GM12878 (cell line): ENCODE measurements around the gene PLCG1. TPM values are rescaled to one million over a fixed set of nuclear protein-coding genes. Genes with fewer than 3 reads are reported as not detected.

ENCODE experiments used
- ATAC-seq: fragments of 200-7000 bp; cut with Tn5 transposase; 3 replicates; pipeline ENCODE4 v1.9.1; 2020; ENCODE audit warnings: mild to moderate bottlenecking, moderate library complexity
- BruUV-seq: library from RNA; stranded (reverse); fragments of 400-500 nt; replicated peaks from 2 replicates; lab custom pipeline; 2021; lab: Mats Ljungman, UMichigan
- CTCF ChIA-PET: fragments of 300-600 bp; sonication (Branson Sonifier 250); formaldehyde crosslinking; extraction: SDS; loops from one replicate; lab custom pipeline; 2021; ENCODE audit warnings: inconsistent platforms; lab: Yijun Ruan, JAX
- POLR2A ChIA-PET: fragments of 350-600 bp; formaldehyde crosslinking; extraction: SDS; loops from one replicate; lab custom pipeline; 2021; ENCODE audit warnings: inconsistent platforms; lab: Charles Lee
- RAD21 ChIA-PET: fragments of 300-600 bp; sonication (Branson Sonifier 250); formaldehyde crosslinking; loops from one replicate; lab custom pipeline; 2023; ENCODE audit warnings: antibody characterized with exemption; ENCODE audit not compliant: unreplicated experiment; lab: Charles Lee
- SMC1A ChIA-PET: fragments of 300-600 bp; sonication (Branson Sonifier 250); formaldehyde crosslinking; loops from one replicate; lab custom pipeline; 2023; ENCODE audit not compliant: unreplicated experiment, uncharacterized antibody; lab: Charles Lee
- DNase-seq: peaks from one replicate; pipeline ENCODE4 v3.0.0-alpha.2; 2011; ENCODE audit warnings: low read depth, low spot score
- FAIRE-seq: peaks from 3 replicates; lab custom pipeline; 2011; peaks lifted over from hg19 to GRCh38; lab: Jason Lieb, UNC
- H2AFZ ChIP-seq: 2 replicates; pipeline ENCODE4 v1.6.0; 2011; ENCODE audit warnings: low read depth, low read length, control low read depth; ENCODE audit not compliant: control insufficient read depth
- H3K27ac ChIP-seq: 2 replicates; pipeline ENCODE4 v1.5.1; 2011; ENCODE audit warnings: control low read depth; ENCODE audit not compliant: control insufficient read depth, insufficient read depth
- H3K27me3 ChIP-seq, 2 experiments: replicated peaks in 1 of 2; 2 replicates each; pipeline versions ENCODE4 v1.6.0 to v1.6.1; 2011; ENCODE audit warnings: low read length in 1 of 2; ENCODE audit not compliant: control insufficient read depth in 2 of 2, insufficient read depth in 2 of 2
- H3K36me3 ChIP-seq, 2 experiments: 2 replicates each; pipeline ENCODE4 v1.5.1; 2011; ENCODE audit warnings: low read length in 1 of 2; ENCODE audit not compliant: control insufficient read depth in 2 of 2, insufficient read depth in 2 of 2
- H3K4me1 ChIP-seq: 2 replicates; pipeline ENCODE4 v1.6.1; 2011; ENCODE audit warnings: mild to moderate bottlenecking, low read length, moderate library complexity, mixed read lengths; ENCODE audit not compliant: control insufficient read depth, insufficient read depth
- H3K4me2 ChIP-seq: 2 replicates; pipeline ENCODE4 v1.6.0; 2011; ENCODE audit warnings: control low read depth; ENCODE audit not compliant: control insufficient read depth, insufficient read depth
- H3K4me3 ChIP-seq: fragments of 200-600 bp; sonication (generic); 2 replicates; pipeline ENCODE4 v1.5.1; 2016
- H3K79me2 ChIP-seq: 2 replicates; pipeline ENCODE4 v1.6.0; 2011; ENCODE audit warnings: low read length; ENCODE audit not compliant: control insufficient read depth, insufficient read depth
- H3K9ac ChIP-seq: 2 replicates; pipeline ENCODE4 v1.8.0; 2011; ENCODE audit warnings: low read length, control low read depth, mixed read lengths; ENCODE audit not compliant: control insufficient read depth, insufficient read depth
- H3K9me3 ChIP-seq: replicated peaks from 3 replicates; pipeline ENCODE4 v1.5.1; 2011; ENCODE audit warnings: mild to moderate bottlenecking, low read length; ENCODE audit not compliant: control insufficient read depth, insufficient read depth
- H4K20me1 ChIP-seq: 2 replicates; pipeline ENCODE4 v1.6.0; 2011; ENCODE audit not compliant: control insufficient read depth, insufficient read depth
- ATF7 ChIP-seq: fragments of 450-650 bp; IDR thresholded peaks from 2 replicates; pipeline ENCODE4 v1.6.1; 2016; ENCODE audit warnings: low read depth, mild to moderate bottlenecking
- BHLHE40 ChIP-seq, 2 experiments: fragments of 450-650 bp in 1 of 2; IDR thresholded peaks; 2 replicates each; pipeline ENCODE4 v1.6.1; 2011 to 2017; ENCODE audit warnings: low read depth in 2 of 2, borderline replicate concordance in 1 of 2, improper control_type of control experiment in 1 of 2, low read length in 1 of 2, mild to moderate bottlenecking in 1 of 2
- WGBS: methylation state at CpG from one replicate; pipeline ENCODE4 v1.1.6; 2016; ENCODE audit warnings: low lambda C conversion rate; ENCODE audit not compliant: insufficient replicate concordance, insufficient coverage; ENCODE audit errors: missing lambda C conversion rate; 5-methylcytosine and 5-hydroxymethylcytosine counted together
- in situ Hi-C: fragments of 300-500 bp; cut with MboI; formaldehyde crosslinking; loops from 9 replicates; pipeline ENCODE4 v1.14.3; 2018; ENCODE audit warnings: mixed read lengths
- intact Hi-C: fragments of 100-400 bp; cut with micrococcal nuclease; formaldehyde crosslinking; loops from one replicate; pipeline ENCODE4 v1.14.2; 2022; ENCODE audit not compliant: unreplicated experiment
- polyA plus RNA-seq, 11 experiments: library from polyadenylated mRNA; depleted of rRNA in 4 of 11; unstranded in 6 of 11; stranded (reverse) in 5 of 11; fragments of >200 nt; fragmentation: Nextera tagmentation in 4 of 11; fragmentation: Illumina TruSeq in 1 of 11; extraction: Ambion mirVana in 4 of 11; extraction: Trizol in 1 of 11; gene quantifications; 1 replicate in 1 of 11; 2 replicates in 10 of 11; pipeline versions ENCODE4 v1.2.1 to v1.2.3, GENCODE V29; 2011 to 2016; ENCODE audit warnings: inconsistent platforms in 2 of 11, missing spikeins in 2 of 11, low read depth in 1 of 11
- total RNA-seq, 4 experiments: library from RNA; depleted of rRNA in 3 of 4; stranded (reverse); fragments of >200 nt in 3 of 4; fragmentation: Illumina TruSeq in 1 of 4; extraction: Trizol in 1 of 4; gene quantifications; 2 replicates each; pipeline versions ENCODE4 v1.2.1 to v1.2.3, GENCODE V29; 2013 to 2021
- TF ChIP-seq, protein P1 (sequence below): fragments of 450-650 bp; IDR thresholded peaks from 2 replicates; pipeline ENCODE4 v1.6.1; 2017; ENCODE audit warnings: mild to moderate bottlenecking, low read depth, inconsistent platforms; ENCODE audit not compliant: poor library complexity, severe bottlenecking
- TF ChIP-seq, protein P2 (sequence below): fragments of 450-650 bp; formaldehyde crosslinking; IDR thresholded peaks from 2 replicates; pipeline ENCODE4 v1.5.0; 2022; ENCODE audit warnings: mild to moderate bottlenecking, missing genetic modification characterization
- TF ChIP-seq, protein P3 (sequence below): fragments of 150-350 bp; IDR thresholded peaks from 2 replicates; pipeline ENCODE4 v1.6.1; 2016; ENCODE audit warnings: low read depth, low read length
- TF ChIP-seq, protein P4 (sequence below): IDR thresholded peaks from 2 replicates; pipeline ENCODE4 v1.6.1; 2012; ENCODE audit warnings: low read length, inconsistent platforms

PLCG1 gene
- total and polyA plus RNA-seq, 10 of the 15 experiments (the other 5 are each of a cell fraction or from before 2014, with no cell fraction given) = 2.6 to 114 (median 45.3) TPM

DNA sequence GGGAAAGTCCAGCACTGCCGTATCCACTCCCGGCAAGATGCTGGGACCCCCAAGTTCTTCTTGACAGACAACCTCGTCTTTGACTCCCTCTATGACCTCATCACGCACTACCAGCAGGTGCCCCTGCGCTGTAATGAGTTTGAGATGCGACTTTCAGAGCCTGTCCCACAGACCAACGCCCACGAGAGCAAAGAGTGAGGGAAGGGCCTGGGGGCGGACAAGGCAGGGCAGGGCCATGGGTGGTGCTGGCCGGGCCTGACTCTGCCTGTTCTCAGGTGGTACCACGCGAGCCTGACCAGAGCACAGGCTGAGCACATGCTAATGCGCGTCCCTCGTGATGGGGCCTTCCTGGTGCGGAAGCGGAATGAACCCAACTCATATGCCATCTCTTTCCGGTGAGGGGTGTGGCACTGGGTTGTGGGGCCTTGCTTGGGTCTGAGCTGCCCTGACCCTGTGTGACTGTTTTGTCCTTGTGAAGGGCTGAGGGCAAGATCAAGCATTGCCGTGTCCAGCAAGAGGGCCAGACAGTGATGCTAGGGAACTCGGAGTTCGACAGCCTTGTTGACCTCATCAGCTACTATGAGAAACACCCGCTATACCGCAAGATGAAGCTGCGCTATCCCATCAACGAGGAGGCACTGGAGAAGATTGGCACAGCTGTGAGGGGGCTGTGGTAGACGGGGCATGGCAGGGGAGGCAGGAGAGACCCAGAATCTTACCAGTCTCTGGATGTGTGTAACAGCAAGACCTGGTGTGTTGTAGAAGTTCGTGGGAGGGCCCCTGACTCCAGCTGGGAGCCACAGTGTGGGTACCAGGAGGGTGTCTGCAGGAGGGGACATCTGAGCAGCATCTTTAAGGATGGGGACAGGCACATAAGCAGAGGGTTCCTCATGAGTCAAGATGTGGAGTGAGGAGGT, 29.1 kb downstream of the PLCG1 start:
- Histone ChIP-seq H3K4me1 (peaks cover 15% of the 10 kb centered on the region), H4K20me1 (peaks cover 3% of the 10 kb centered on the region; the same call in 1 of the 2 replicates), H3K4me3 (no peak overlapping the region), H3K36me3 (peaks cover 40 to 70% of the 10 kb centered on the region in 2 experiments), H3K27ac (no peak overlapping the region), H3K9ac (no peak overlapping the region), H2AFZ (no peak overlapping the region), H3K4me2 (no peak overlapping the region), H3K79me2 (no peaks in the 10 kb centered on the region), H3K9me3 (no peaks in the 10 kb centered on the region), H3K27me3 (no peaks in the 10 kb centered on the region)
- in situ Hi-C loops = no loop called here
- SMC1A ChIA-PET = interaction anchor here (0.6 to 1.6 kb wide), 4 partner anchors 27 to 174 kb away, joined by 3 to 4 read pairs (median 3); partner anchors contain the start of gene LPIN3
- POLR2A ChIA-PET = interaction anchor here (1.1 kb wide), 1 partner anchor 66 kb away, joined by 3 read pairs; no protein-coding TSS in a partner anchor
- CTCF ChIA-PET = interaction anchor here (1.4 to 1.5 kb wide), 2 partner anchors 25 to 31 kb away, joined by 3 to 8 read pairs; no protein-coding TSS in a partner anchor
- BruUV-seq = TSS peak; percentile 50
- peak; percentile 27 for FAIRE-seq
- intact Hi-C loops = no loop called here
- no peak for DNase-seq
- 97% methylated on average over 27 of the region's 27 CpGs for WGBS
- RAD21 ChIA-PET = interaction anchor here (1.0 to 2.6 kb wide), 3 partner anchors 9 to 176 kb away, joined by 3 to 6 read pairs (median 5); no protein-coding TSS in a partner anchor
- TF ChIP-seq, protein P1, sequence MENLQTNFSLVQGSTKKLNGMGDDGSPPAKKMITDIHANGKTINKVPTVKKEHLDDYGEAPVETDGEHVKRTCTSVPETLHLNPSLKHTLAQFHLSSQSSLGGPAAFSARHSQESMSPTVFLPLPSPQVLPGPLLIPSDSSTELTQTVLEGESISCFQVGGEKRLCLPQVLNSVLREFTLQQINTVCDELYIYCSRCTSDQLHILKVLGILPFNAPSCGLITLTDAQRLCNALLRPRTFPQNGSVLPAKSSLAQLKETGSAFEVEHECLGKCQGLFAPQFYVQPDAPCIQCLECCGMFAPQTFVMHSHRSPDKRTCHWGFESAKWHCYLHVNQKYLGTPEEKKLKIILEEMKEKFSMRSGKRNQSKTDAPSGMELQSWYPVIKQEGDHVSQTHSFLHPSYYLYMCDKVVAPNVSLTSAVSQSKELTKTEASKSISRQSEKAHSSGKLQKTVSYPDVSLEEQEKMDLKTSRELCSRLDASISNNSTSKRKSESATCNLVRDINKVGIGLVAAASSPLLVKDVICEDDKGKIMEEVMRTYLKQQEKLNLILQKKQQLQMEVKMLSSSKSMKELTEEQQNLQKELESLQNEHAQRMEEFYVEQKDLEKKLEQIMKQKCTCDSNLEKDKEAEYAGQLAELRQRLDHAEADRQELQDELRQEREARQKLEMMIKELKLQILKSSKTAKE = no peak
- no peak for TF ChIP-seq ATF7
- TF ChIP-seq, protein P2, sequence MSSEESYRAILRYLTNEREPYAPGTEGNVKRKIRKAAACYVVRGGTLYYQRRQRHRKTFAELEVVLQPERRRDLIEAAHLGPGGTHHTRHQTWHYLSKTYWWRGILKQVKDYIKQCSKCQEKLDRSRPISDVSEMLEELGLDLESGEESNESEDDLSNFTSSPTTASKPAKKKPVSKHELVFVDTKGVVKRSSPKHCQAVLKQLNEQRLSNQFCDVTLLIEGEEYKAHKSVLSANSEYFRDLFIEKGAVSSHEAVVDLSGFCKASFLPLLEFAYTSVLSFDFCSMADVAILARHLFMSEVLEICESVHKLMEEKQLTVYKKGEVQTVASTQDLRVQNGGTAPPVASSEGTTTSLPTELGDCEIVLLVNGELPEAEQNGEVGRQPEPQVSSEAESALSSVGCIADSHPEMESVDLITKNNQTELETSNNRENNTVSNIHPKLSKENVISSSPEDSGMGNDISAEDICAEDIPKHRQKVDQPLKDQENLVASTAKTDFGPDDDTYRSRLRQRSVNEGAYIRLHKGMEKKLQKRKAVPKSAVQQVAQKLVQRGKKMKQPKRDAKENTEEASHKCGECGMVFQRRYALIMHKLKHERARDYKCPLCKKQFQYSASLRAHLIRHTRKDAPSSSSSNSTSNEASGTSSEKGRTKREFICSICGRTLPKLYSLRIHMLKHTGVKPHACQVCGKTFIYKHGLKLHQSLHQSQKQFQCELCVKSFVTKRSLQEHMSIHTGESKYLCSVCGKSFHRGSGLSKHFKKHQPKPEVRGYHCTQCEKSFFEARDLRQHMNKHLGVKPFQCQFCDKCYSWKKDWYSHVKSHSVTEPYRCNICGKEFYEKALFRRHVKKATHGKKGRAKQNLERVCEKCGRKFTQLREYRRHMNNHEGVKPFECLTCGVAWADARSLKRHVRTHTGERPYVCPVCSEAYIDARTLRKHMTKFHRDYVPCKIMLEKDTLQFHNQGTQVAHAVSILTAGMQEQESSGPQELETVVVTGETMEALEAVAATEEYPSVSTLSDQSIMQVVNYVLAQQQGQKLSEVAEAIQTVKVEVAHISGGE = no peak
- TF ChIP-seq, protein P3, sequence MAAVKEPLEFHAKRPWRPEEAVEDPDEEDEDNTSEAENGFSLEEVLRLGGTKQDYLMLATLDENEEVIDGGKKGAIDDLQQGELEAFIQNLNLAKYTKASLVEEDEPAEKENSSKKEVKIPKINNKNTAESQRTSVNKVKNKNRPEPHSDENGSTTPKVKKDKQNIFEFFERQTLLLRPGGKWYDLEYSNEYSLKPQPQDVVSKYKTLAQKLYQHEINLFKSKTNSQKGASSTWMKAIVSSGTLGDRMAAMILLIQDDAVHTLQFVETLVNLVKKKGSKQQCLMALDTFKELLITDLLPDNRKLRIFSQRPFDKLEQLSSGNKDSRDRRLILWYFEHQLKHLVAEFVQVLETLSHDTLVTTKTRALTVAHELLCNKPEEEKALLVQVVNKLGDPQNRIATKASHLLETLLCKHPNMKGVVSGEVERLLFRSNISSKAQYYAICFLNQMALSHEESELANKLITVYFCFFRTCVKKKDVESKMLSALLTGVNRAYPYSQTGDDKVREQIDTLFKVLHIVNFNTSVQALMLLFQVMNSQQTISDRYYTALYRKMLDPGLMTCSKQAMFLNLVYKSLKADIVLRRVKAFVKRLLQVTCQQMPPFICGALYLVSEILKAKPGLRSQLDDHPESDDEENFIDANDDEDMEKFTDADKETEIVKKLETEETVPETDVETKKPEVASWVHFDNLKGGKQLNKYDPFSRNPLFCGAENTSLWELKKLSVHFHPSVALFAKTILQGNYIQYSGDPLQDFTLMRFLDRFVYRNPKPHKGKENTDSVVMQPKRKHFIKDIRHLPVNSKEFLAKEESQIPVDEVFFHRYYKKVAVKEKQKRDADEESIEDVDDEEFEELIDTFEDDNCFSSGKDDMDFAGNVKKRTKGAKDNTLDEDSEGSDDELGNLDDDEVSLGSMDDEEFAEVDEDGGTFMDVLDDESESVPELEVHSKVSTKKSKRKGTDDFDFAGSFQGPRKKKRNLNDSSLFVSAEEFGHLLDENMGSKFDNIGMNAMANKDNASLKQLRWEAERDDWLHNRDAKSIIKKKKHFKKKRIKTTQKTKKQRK = no peak
- no peak for TF ChIP-seq BHLHE40 (IDR thresholded peaks at IDR 0.05; ENCODE audit: borderline replicate concordance in 1 of 2, low read depth in 2 of 2, low read length in 1 of 2)
- TF ChIP-seq, protein P4, sequence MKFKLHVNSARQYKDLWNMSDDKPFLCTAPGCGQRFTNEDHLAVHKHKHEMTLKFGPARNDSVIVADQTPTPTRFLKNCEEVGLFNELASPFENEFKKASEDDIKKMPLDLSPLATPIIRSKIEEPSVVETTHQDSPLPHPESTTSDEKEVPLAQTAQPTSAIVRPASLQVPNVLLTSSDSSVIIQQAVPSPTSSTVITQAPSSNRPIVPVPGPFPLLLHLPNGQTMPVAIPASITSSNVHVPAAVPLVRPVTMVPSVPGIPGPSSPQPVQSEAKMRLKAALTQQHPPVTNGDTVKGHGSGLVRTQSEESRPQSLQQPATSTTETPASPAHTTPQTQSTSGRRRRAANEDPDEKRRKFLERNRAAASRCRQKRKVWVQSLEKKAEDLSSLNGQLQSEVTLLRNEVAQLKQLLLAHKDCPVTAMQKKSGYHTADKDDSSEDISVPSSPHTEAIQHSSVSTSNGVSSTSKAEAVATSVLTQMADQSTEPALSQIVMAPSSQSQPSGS = no peak
- no peak for ATAC-seq
